GM19438 (cell line): ENCODE results near the gene LEFTY2.
"Not testable (repeated sequence)": the region's sequence is repeated elsewhere in the genome, so short reads cannot be mapped to it uniquely, and the experiment has no call there.

Source experiments
- ATAC-seq: cut with Tn5 transposase; IDR thresholded peaks from one replicate; pipeline ENCODE4 v1.9.1; 2021; ENCODE audit warnings: low read depth; ENCODE audit not compliant: unreplicated experiment

Gene LEFTY2

GRCh38 chr1:225941187-225941941 lies at the start of gene LEFTY2:
Gene LEFTY2, minus strand, starts transcription at chr1:225941220. Its CDS starts 80 bp downstream, at chr1:225941140.
- no peak for ATAC-seq

- no peak for ATAC-seq
Observed at GRCh38 chr1:225987491-225988316, 46.7 kb upstream of the LEFTY2 start.

GRCh38 chr1:225981714-225982113 lies 40.7 kb upstream of the LEFTY2 start:
- no peak for ATAC-seq

GRCh38 chr1:225980005-225980836 lies 39.2 kb upstream of the LEFTY2 start:
- no peak for ATAC-seq

- no peak for ATAC-seq
Observed at GRCh38 chr1:225979421-225979820, 38.4 kb upstream of the LEFTY2 start.

GRCh38 chr1:225977937-225978748 lies 37.1 kb upstream of the LEFTY2 start:
- peak; percentile 62 for ATAC-seq

- not testable (repeated sequence) for ATAC-seq
Observed at GRCh38 chr1:225975146-225975545, 34.1 kb upstream of the LEFTY2 start.

GRCh38 chr1:225974454-225974853 lies 33.4 kb upstream of the LEFTY2 start:
- no peak for ATAC-seq

- no peak for ATAC-seq
Observed at GRCh38 chr1:225973158-225973557, 32.1 kb upstream of the LEFTY2 start.

GRCh38 chr1:225972344-225973152 lies 31.5 kb upstream of the LEFTY2 start:
- no peak for ATAC-seq

- ATAC-seq: not testable (repeated sequence)
Observed at GRCh38 chr1:225970592-225971157, 29.7 kb upstream of the LEFTY2 start.

GRCh38 chr1:225969751-225970150 lies 28.7 kb upstream of the LEFTY2 start:
- not testable (repeated sequence) for ATAC-seq

- ATAC-seq: no peak
Observed at GRCh38 chr1:225965231-225965630, 24.2 kb upstream of the LEFTY2 start.

GRCh38 chr1:225963735-225964530 lies 22.9 kb upstream of the LEFTY2 start:
- ATAC-seq: no peak

- ATAC-seq: peak; percentile 78
Observed at GRCh38 chr1:225962440-225962975, 21.5 kb upstream of the LEFTY2 start.

GRCh38 chr1:225961659-225962439 lies 20.8 kb upstream of the LEFTY2 start:
- ATAC-seq: no peak

GRCh38 chr1:225958041-225958440 lies 17.0 kb upstream of the LEFTY2 start:
- ATAC-seq: no peak
